Spinal cord (tissue), 10 donors: Measurements from ENCODE around the gene VPS45. TPM values are rescaled to one million over a fixed set of nuclear protein-coding genes. Genes with fewer than 3 reads are reported as not detected.
A peak's percentile ranks its signal among the peaks of the same experiment; 100 is the strongest.

Experiments used
- DNase-seq, 6 donors: peaks; one replicate each; pipeline versions ENCODE4 v3.0.0 to v3.0.0-alpha.2; 2013 to 2015; ENCODE audit warnings: low spot score in 6 of 6, low read depth in 4 of 6
- H3K27ac ChIP-seq: one replicate; pipeline ENCODE4 v1.5.1; 2013; ENCODE audit warnings: low read depth, low read length, control low read depth
- H3K27me3 ChIP-seq: one replicate; pipeline ENCODE4 v1.6.1; 2013; ENCODE audit warnings: low read length; ENCODE audit not compliant: control insufficient read depth, insufficient read depth
- H3K36me3 ChIP-seq: one replicate; pipeline ENCODE4 v1.6.1; 2013; ENCODE audit warnings: low read length; ENCODE audit not compliant: control insufficient read depth, insufficient read depth
- H3K4me1 ChIP-seq: one replicate; pipeline ENCODE4 v1.6.1; 2013; ENCODE audit warnings: low read length; ENCODE audit not compliant: control insufficient read depth, insufficient read depth
- H3K4me3 ChIP-seq: one replicate; pipeline ENCODE4 v1.5.1; 2013; ENCODE audit warnings: low read depth, low read length, control low read depth
- H3K9me3 ChIP-seq: one replicate; pipeline ENCODE4 v1.6.1; 2013; ENCODE audit warnings: low read length; ENCODE audit not compliant: control insufficient read depth, insufficient read depth
- WGBS: methylation state at CpG from one replicate; pipeline ENCODE4 v1.1.5; 2013; ENCODE audit warnings: missing lambda C conversion rate; ENCODE audit not compliant: insufficient coverage; 5-methylcytosine and 5-hydroxymethylcytosine counted together
- long read RNA-seq, 4 donors: transcript quantifications; one replicate each; lab custom pipeline, GENCODE V29; 2026
- polyA plus RNA-seq, 2 donors: library from polyadenylated mRNA; unstranded; fragments of 120-200 nt; gene quantifications; one replicate each; pipeline ENCODE4 v1.2.1, GENCODE V29; 2013; ENCODE audit not compliant: insufficient read length in 2 of 2
- total RNA-seq, 2 donors: library from RNA; depleted of rRNA in 1 of 2; stranded (reverse); fragments of 120-200 nt in 1 of 2; fragments of >200 nt in 1 of 2; gene quantifications; one replicate each; pipeline versions ENCODE4 v1.2.3 to v1.2.4, GENCODE V29; 2013 to 2014
- donor health status: healthy.

Gene VPS45
- total RNA-seq: 100 to 1,000 TPM in 1 of 2 donors, 10 to 100 TPM in 1; 67.4 to 102 TPM
- polyA plus RNA-seq: 10 to 100 TPM; 75.8 to 78.8 TPM
- long read RNA-seq, donor 1, transcript VPS45-202 (15 exons, 2,790 nt): major isoform, 13 of 44 reads
- long read RNA-seq, donor 1, partial matches to known transcripts: 22 of 44 reads
- long read RNA-seq, donor 1, other reads (novel, unspliced or antisense): 0 of 44 reads
- long read RNA-seq, donor 2, transcript VPS45-202 (15 exons, 2,790 nt): major isoform, 7 of 8 reads
- long read RNA-seq, donor 2, partial matches to known transcripts: 0 of 8 reads
- long read RNA-seq, donor 2, other reads (novel, unspliced or antisense): 0 of 8 reads
- long read RNA-seq, donor 3, partial matches to known transcripts: 0 of 4 reads
- long read RNA-seq, donor 3, other reads (novel, unspliced or antisense): 0 of 4 reads
- long read RNA-seq, donor 4, transcript VPS45-202 (15 exons, 2,790 nt): major isoform, 14 of 23 reads
- long read RNA-seq, donor 4, partial matches to known transcripts: 0 of 23 reads
- long read RNA-seq, donor 4, other reads (novel, unspliced or antisense): 0 of 23 reads

GRCh38 chr1:150067184-150068108 is at the start of gene VPS45:
TSS of gene VPS45 (plus strand) at chr1:150067776. CDS start at chr1:150067858, 82 bp downstream.
- 0% methylated on average over 33 of the region's 46 CpGs for WGBS
- peak; percentile 85 to 98 (median 90) for DNase-seq
- peaks cover 4% of the 10 kb centered on the region for H3K36me3 ChIP-seq
- H3K27ac ChIP-seq: peak within 1 kb of the TSS; percentile 97
- H3K4me1 ChIP-seq: no peaks in the 10 kb centered on the region
- H3K4me3 ChIP-seq: peak within 1 kb of the TSS; percentile 81
- no peaks in the 10 kb centered on the region for H3K9me3 ChIP-seq
- H3K27me3 ChIP-seq: no peaks in the 10 kb centered on the region

GRCh38 chr1:150018165-150018564 is 49.4 kb upstream of the VPS45 start:
- Histone ChIP-seq H3K4me3 (no peak overlapping the region), H3K36me3 (no peaks in the 10 kb centered on the region), H3K9me3 (no peaks in the 10 kb centered on the region), H3K27me3 (no peaks in the 10 kb centered on the region), H3K4me1 (no peaks in the 10 kb centered on the region), H3K27ac (no peak overlapping the region)
- WGBS: 70% methylated on average over 4 of the region's 4 CpGs
- DNase-seq: no peak

- Histone ChIP-seq H3K4me3 (no peak overlapping the region), H3K4me1 (no peaks in the 10 kb centered on the region), H3K36me3 (no peaks in the 10 kb centered on the region), H3K9me3 (no peaks in the 10 kb centered on the region), H3K27me3 (no peaks in the 10 kb centered on the region), H3K27ac (no peak overlapping the region)
- WGBS: no CpG with 5 or more reads among the region's 2 CpGs
- DNase-seq: no peak
Measured at GRCh38 chr1:150020711-150021110, 46.9 kb upstream of the VPS45 start.

- Histone ChIP-seq H3K36me3 (no peaks in the 10 kb centered on the region), H3K4me1 (no peaks in the 10 kb centered on the region), H3K27me3 (no peaks in the 10 kb centered on the region), H3K4me3 (no peak overlapping the region), H3K27ac (no peak overlapping the region), H3K9me3 (no peaks in the 10 kb centered on the region)
- DNase-seq: no peak
- WGBS: 86% methylated on average over 3 of the region's 5 CpGs
Measured at GRCh38 chr1:150021191-150021694, 46.3 kb upstream of the VPS45 start.

- WGBS: 79% methylated on average over 4 of the region's 6 CpGs
- no peaks in the 10 kb centered on the region for H3K27me3 ChIP-seq
Measured at GRCh38 chr1:150022357-150022756, 45.2 kb upstream of the VPS45 start.

GRCh38 chr1:150024156-150024555 is 43.4 kb upstream of the VPS45 start:
- Histone ChIP-seq H3K9me3 (no peaks in the 10 kb centered on the region), H3K4me3 (no peak overlapping the region), H3K27ac (no peak overlapping the region), H3K27me3 (no peaks in the 10 kb centered on the region), H3K36me3 (no peaks in the 10 kb centered on the region), H3K4me1 (no peaks in the 10 kb centered on the region)
- DNase-seq: no peak
- WGBS: 84% methylated on average over 2 of the region's 2 CpGs

More at GRCh38 chr1:150022357-150022756, 45.2 kb upstream of the VPS45 start:
- H3K9me3 ChIP-seq: no peaks in the 10 kb centered on the region
- DNase-seq: no peak
- no peaks in the 10 kb centered on the region for H3K36me3 ChIP-seq
- H3K4me1 ChIP-seq: no peaks in the 10 kb centered on the region
- H3K4me3 ChIP-seq: no peak overlapping the region
- no peak overlapping the region for H3K27ac ChIP-seq

- WGBS: 100% methylated on average over 1 of the region's 1 CpG
- H3K4me3 ChIP-seq: no peak overlapping the region
Measured at GRCh38 chr1:150028322-150028721, 39.3 kb upstream of the VPS45 start.

GRCh38 chr1:150034336-150034735 is 33.2 kb upstream of the VPS45 start:
- Histone ChIP-seq H3K9me3 (no peaks in the 10 kb centered on the region), H3K4me3 (no peak overlapping the region), H3K27me3 (no peaks in the 10 kb centered on the region), H3K36me3 (no peaks in the 10 kb centered on the region), H3K4me1 (no peaks in the 10 kb centered on the region), H3K27ac (no peak overlapping the region)
- peak in 1 of 6 donors; percentile 28 for DNase-seq

More at GRCh38 chr1:150028322-150028721, 39.3 kb upstream of the VPS45 start:
- no peaks in the 10 kb centered on the region for H3K36me3 ChIP-seq
- H3K27ac ChIP-seq: no peak overlapping the region
- no peak for DNase-seq
- no peaks in the 10 kb centered on the region for H3K4me1 ChIP-seq
- H3K9me3 ChIP-seq: no peaks in the 10 kb centered on the region
- no peaks in the 10 kb centered on the region for H3K27me3 ChIP-seq

GRCh38 chr1:150049926-150050325 is 17.6 kb upstream of the VPS45 start:
- 86% methylated on average over 1 of the region's 2 CpGs for WGBS
- H3K4me1 ChIP-seq: no peaks in the 10 kb centered on the region
- H3K4me3 ChIP-seq: no peak overlapping the region
- no peak overlapping the region for H3K27ac ChIP-seq
- no peak for DNase-seq
- no peaks in the 10 kb centered on the region for H3K9me3 ChIP-seq
- no peaks in the 10 kb centered on the region for H3K36me3 ChIP-seq
- no peaks in the 10 kb centered on the region for H3K27me3 ChIP-seq
